HG03565 (cell line): Measurements from ENCODE around the gene STXBP5L.
"Not testable (repeated sequence)": the region's sequence is repeated elsewhere in the genome, so short reads cannot be mapped to it uniquely, and the experiment has no call there.

ENCODE experiments used
- ATAC-seq: cut with Tn5 transposase; IDR thresholded peaks from one replicate; pipeline ENCODE4 v1.9.1; 2021; ENCODE audit warnings: mild to moderate bottlenecking, moderate library complexity; ENCODE audit not compliant: unreplicated experiment

STXBP5L gene

DNA sequence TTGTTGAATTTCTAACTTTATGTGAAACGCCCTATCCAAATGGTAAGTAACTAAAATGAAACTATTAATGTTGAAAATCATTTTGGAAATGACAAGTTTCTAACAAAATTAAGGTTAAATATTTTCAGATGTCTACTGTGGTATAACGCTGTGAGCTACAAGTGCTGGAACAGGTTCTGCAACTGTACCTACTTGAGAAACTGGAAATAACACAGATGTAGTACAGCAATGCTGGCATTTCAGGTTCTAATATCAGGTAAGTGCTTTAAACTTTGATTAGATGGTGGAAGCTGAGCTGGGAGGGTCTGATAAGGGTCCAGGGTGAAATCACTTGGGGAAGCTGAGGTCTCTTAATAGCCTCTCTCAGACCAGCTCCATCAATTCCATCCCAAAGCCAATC lies 315.1 kb downstream of the STXBP5L start:
- ATAC-seq, result no peak

GRCh38 chr3:121228971-121229370 lies 321.0 kb downstream of the STXBP5L start:
- no peak for ATAC-seq

DNA sequence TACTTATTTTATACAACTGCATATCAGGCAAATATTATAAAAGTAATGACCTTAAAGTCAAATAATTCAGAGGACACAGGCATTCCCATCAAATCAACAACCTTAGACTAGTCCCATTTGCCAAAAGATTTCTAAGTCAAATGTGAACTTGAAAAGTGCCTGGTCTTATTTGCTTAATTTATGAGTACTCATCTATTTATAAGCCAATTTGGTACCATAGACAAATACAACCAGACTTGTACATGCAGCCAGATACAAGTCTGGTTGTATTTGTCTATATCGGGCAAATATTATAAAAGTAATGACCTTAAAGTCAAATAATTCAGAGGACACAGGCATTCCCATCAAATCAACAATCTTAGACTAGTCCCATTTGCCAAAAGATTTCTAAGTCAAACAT lies 322.2 kb downstream of the STXBP5L start:
- ATAC-seq, result not testable (repeated sequence)

GRCh38 chr3:121231872-121232271 lies 323.9 kb downstream of the STXBP5L start:
- ATAC-seq, result no peak

GRCh38 chr3:121232309-121233225 lies 324.6 kb downstream of the STXBP5L start:
- ATAC-seq, result no peak

DNA sequence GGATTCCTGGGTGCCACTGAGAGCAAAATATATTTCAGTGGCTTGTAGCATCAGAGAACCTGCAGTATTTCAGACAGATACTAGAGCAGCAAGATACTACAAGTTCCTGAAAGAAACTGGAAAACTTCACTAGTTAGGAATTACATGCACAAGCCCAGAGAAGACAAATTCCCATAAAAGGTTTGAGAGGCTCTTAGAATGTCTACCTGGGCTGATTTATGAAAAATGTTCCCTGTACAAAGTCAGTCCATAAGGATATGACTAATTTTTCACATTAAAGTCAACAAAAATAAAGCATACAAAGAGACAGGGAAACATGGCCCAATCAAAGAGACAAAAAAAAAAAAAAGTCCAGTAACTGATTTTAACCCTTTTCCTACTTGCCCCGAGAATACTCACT lies 335.2 kb downstream of the STXBP5L start:
- ATAC-seq, result no peak

DNA sequence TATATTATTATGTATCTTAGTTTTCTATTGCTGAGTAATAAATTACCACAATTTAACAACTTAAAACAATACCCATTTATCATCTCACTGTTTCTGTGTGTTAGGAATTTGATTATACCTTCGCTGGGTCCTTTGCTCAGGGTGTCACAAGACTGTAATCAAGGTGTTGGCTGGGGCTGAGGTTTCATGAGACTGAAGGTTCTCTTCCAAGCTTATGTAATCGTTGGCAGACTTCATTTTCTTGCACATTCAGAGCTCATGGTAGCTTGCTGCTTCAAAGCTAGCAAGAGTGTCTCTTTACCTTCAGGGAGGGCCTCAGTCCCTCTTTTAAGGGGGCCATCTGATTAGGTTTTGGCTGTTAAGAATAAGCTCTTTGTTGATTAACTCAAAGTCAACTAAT lies 344.7 kb downstream of the STXBP5L start:
- ATAC-seq, result no peak

DNA sequence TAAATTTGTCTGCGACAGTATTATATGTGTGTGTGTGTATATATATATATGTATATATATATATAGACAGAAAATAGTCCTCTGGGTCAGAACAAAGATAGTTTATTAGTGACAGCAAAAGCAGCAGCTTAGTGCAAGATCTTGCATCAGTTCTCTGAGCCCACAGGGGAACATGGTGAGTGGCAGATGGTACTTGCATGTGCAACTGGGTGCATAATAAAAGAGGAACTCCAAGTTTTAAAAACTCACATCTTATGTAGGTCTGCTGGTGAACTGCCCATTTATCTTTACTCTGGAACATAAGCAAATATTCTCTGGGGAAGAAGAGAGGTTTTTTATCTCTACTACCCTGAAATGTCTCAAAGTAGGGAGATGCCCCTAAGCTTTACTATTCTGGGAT lies 361.4 kb downstream of the STXBP5L start:
- ATAC-seq, result no peak

GRCh38 chr3:121274411-121274810 lies 366.4 kb downstream of the STXBP5L start:
- no peak for ATAC-seq

DNA sequence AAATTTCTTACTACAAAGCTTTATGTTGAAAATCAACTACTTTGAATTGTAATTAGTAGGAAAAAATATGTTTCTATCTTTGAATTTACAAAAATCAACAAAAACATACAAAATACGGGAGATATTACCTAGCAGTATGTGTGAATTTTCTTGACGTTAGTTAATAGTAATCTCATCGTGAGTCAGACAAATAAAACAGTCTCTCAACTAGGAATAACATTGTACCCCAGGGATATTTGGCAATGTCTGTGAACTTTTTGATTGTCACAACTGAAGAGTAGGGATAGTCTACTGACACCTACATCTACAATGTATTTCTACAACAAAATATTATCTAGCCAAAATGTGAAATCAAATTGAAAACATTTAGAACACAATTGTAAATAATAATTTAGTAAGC lies 387.4 kb downstream of the STXBP5L start:
- no peak for ATAC-seq

DNA sequence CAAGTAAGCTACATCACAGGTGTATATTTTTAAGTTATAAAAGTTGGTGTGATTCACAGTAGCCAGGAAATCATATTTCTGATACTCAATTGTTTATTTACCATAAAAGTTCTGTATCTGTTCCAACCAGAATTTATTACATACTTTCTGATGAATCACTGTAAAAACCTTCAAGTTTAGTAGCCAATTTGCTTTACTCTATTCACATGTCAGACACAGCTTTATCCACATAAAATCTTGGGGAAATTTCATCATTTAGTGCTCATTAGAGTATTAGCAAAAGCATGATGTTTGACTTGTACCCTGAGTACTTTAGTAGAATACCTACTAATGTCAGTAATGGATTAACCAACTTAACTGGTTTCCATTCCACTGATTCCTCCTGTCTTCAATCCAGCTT lies 388.0 kb downstream of the STXBP5L start:
- ATAC-seq, result no peak

GRCh38 chr3:121324320-121324719 lies 416.3 kb downstream of the STXBP5L start:
- ATAC-seq, result no peak

- ATAC-seq, result no peak
These were observed 422.1 kb downstream of the STXBP5L start for GRCh38 chr3:121330118-121330517.

GRCh38 chr3:121330634-121331033 lies 422.6 kb downstream of the STXBP5L start:
- ATAC-seq, result no peak

- not testable (repeated sequence) for ATAC-seq
These were observed 448.0 kb downstream of the STXBP5L start for GRCh38 chr3:121355960-121356359.

GRCh38 chr3:121362035-121362734 lies 454.2 kb downstream of the STXBP5L start:
- peak; percentile 78 for ATAC-seq

DNA sequence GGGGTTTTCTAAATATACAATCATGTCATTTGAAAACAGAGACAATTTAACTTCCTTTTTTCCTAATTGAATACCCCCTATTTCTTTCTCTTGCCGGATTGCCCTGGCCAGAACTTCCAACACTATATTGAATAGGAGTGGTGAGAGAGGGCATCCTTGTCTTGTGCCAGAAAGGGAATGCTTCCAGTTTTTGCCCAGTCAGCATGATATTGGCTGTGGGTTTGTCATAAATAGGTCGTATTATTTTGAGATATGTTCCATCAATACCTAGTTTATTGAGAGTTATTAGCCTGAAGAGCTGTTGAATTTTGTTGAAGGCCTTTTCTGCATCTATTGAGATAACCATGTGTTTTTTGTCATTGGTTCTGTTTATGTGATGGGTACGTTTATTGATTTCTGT lies 480.3 kb downstream of the STXBP5L start:
- not testable (repeated sequence) for ATAC-seq

DNA sequence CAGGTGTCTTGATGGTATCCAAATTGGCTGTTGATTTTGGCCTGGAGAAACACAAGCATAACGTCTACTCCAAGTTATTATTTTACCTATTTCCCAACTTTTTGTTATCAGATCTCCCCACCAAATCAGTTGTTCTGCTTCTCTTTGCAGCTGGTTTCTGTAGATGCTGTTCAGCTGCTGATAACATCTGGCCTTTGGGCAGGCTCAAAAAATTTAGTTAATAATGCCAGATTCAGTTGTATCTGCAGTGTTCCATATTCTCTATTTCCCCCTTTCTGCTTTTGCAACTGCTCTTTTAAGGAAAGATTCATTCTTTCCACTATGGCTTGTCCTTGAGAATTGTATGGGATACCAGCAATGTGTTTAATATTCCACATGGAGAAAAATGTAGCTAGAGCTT lies 488.0 kb downstream of the STXBP5L start:
- not testable (repeated sequence) for ATAC-seq

DNA sequence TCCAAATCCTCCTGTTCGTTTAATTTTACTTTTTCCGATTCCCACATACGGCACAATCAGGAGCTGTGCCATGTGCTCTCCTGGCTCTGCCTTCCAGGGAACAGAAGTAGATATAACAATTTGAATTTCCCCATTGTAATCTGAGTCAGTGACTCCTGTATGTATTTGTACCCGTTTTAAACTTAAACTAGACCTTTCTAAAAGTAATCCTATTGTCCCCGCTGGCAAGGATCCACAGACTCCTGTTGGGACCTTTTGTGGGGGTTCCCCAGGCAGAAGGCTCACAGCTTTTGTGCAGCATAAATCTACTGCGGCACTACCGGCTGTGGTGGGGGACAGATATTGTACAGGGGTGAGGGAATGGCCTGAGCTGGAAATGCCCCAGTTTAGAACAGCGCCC lies 490.0 kb downstream of the STXBP5L start:
- not testable (repeated sequence) for ATAC-seq

DNA sequence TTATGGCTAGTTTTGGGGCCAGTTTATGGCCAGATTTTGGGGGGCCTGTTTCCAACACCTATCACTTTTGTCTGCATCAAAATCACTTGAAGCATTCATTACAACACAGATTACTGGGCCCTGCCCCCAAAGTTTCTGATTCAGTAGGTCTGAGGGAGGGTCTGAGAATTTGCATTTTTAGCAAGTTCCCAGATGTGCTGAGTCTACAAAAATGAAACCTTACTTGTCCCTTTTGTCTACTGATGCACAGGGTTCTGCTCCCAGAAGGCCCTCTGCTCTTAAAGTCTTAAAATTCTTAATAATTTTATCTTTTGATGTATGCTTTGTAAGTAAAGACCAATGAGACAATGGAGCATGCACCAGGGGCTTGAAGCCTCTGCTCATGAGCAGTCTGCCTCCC lies 491.8 kb downstream of the STXBP5L start:
- no peak for ATAC-seq

GRCh38 chr3:121405631-121406030 lies 497.6 kb downstream of the STXBP5L start:
- no peak for ATAC-seq

- ATAC-seq, result no peak
These were observed 503.5 kb downstream of the STXBP5L start for GRCh38 chr3:121411523-121411922.
